Measurements from ENCODE around the gene TRAF2.
"Not testable (repeated sequence)": the region's sequence is repeated elsewhere in the genome, so short reads cannot be mapped to it uniquely, and the experiment has no call there.

TRAF2 gene

GRCh38 chr9:136883670-136884069 is 2.6 kb upstream of the TRAF2 start:
- DNase-seq: not testable (repeated sequence)

- DNase-seq: no peak
Observed at GRCh38 chr9:136886610-136887597, 588 bp downstream of the TRAF2 start.

GRCh38 chr9:136888454-136888853 is 2.1 kb downstream of the TRAF2 start:
- DNase-seq: no peak

GRCh38 chr9:136889858-136890257 is 3.5 kb downstream of the TRAF2 start:
- no peak for DNase-seq

- DNase-seq: no peak
Observed at GRCh38 chr9:136890661-136891060, 4.3 kb downstream of the TRAF2 start.

GRCh38 chr9:136896027-136896426 is 9.7 kb downstream of the TRAF2 start:
- DNase-seq: no peak

GRCh38 chr9:136898483-136899100 is 12.3 kb downstream of the TRAF2 start:
- no peak for DNase-seq

- DNase-seq: no peak
Observed at GRCh38 chr9:136899196-136899595, 12.9 kb downstream of the TRAF2 start.

GRCh38 chr9:136900556-136900955 is 14.2 kb downstream of the TRAF2 start:
- DNase-seq: no peak

GRCh38 chr9:136900988-136901515 is 14.7 kb downstream of the TRAF2 start:
- DNase-seq: no peak

GRCh38 chr9:136901516-136902258 is 15.4 kb downstream of the TRAF2 start:
- DNase-seq: peak; percentile 27

- DNase-seq: no peak
Observed at GRCh38 chr9:136902259-136902821, 16.0 kb downstream of the TRAF2 start.

GRCh38 chr9:136903041-136903554 is 16.8 kb downstream of the TRAF2 start:
- DNase-seq: no peak

- no peak for DNase-seq
Observed at GRCh38 chr9:136906266-136906665, 19.9 kb downstream of the TRAF2 start.

GRCh38 chr9:136907011-136907914 is 20.9 kb downstream of the TRAF2 start:
- DNase-seq: no peak

GRCh38 chr9:136910197-136910900 is 24.0 kb downstream of the TRAF2 start:
- DNase-seq: no peak

- no peak for DNase-seq
Observed at GRCh38 chr9:136910901-136911245, 24.6 kb downstream of the TRAF2 start.

- no peak for DNase-seq
Observed at GRCh38 chr9:136913701-136914438, 27.6 kb downstream of the TRAF2 start.

GRCh38 chr9:136915632-136916329 is 29.5 kb downstream of the TRAF2 start:
- no peak for DNase-seq
